KBM-7 (cell line): ENCODE measurements around the gene RCAN1.

Experiments used
- DNase-seq: peaks from one replicate; pipeline ENCODE4 v3.0.0-alpha.2; 2015
- in situ Hi-C: fragments of 300-500 bp; cut with MboI; formaldehyde crosslinking; loops from 2 replicates; pipeline ENCODE4 v1.14.3; 2020; ENCODE audit warnings: low sequenced_read_pairs, low pct_unique_long_range_greater_than_20kb, mixed read lengths

Gene RCAN1

DNA sequence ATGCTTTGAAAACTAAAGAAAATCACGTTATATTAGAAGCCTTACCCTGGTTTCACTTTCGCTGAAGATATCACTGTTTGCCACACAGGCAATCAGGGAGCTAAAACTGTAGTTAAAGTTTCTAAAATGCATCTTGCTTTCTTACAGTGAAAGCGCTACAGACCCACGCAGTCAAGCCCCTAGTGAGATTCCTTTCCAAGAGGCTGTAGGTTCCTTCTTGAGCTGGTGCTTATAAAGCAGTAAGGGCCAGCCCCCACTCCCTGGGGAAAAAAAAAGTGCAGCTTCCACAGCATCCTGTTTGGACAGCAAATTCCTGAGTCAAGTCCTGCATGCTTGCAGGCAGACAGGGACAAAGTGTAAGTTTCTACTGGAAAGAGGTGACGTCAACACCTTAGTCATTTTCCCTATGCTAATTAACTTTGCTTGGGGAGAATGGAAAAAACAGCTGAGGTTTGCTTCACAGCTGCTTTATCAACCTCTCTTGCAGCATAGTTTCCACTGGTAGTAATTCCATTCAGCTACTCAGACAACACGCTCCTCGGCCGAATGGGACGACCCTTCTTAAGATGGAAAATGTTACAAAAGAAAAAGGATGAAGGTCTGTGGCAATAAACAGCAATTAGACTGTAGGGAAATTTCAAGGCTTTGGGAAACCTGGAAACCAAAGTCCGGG lies 88.2 kb downstream of the RCAN1 start:
- in situ Hi-C loops = no loop called here

DNA sequence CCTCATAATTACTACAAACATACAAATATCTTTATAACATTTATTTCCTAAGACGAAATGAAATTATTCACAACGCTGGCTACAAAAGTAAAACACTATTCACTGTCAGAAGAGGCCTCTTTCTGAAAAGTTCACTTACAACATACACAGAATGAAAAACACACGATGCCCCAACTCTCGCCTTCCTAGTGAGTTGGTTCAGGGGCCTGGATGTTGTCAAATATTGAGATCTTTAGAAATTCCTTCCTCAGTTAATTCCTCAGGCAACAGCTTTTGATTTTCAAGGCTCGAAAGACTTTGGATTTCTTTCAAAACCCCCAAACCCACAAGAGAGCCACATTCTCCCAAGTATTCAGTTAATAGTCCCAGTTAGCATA lies 88.7 kb downstream of the RCAN1 start:
- no peak for DNase-seq

More for the DNA sequence above, 88.2 kb downstream of the RCAN1 start:
- no peak for DNase-seq

DNA sequence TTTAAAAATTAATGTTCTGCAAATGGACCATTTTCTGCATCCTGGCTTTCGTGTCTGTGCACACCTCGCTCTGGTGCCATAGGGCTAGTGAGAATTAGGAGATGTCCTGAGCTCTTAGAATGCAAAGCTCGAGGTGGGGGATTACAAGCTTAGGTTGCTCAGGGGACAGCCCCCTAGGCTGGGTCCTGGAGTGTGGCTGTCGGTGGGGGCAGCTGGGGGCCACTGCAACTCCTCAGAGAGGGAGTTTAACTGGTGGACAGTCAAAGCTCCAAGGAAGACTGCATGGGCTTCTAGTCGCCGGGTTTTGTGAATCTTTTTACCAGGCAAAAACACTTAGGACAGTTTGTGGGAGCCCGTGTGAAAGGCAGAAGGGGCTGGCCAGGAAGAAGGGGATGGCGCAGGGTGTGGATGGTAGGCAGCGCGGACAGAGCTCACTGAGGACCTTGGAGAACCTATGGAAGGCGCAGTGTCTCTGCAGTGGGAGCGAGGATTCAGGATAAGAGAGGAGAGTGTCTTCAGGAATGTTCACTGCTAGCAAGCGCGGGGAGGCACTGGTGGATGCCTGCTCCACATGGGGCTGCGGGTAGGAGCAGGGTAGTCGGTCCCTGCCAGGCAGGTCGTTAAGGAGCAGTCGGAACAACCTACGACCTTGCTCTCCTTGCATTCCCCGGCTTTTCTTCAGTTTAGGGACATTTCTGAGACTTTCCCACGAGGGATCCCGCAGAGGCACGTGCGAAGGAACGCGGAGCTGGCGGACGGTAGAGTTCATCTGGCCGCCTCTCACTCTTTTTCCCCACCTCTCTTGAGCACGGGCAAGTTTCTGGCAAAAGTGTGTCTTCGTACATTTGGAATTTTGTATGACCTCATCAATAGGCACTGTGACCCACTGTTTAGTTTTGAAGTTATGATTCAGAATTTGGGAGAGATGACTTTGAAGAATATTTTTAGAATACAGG lies 90.0 kb downstream of the RCAN1 start:
- no peak for DNase-seq
- in situ Hi-C loops = no loop called here

More for the DNA sequence above, 88.7 kb downstream of the RCAN1 start:
- in situ Hi-C loops = no loop called here

DNA sequence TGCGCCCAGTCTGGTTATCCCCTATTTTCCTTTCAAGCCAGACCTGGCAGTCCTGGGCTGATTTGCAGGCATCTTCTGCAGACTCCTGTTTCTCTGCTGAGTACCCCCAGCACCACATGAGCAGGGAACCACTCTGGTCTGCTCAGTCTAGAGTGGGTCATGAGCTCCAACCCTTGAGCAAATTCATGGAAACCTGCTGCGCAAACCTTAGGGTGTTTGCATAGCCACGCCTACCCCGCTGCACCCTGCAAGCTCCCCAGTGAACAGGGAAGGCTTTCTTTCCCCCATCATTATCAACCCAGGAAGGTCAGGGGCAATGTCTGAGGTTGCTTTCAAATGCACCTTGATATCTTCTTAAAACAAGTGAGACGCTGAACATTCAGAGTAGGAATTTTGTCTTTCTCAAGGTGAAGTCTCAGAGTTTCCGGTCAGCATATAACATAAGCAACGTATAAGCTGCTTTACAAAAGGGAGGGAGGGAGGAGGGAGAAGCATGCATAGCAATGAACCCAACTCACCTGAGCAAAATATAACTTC lies 91.8 kb downstream of the RCAN1 start:
- in situ Hi-C loops = no loop called here
- DNase-seq = no peak

DNA sequence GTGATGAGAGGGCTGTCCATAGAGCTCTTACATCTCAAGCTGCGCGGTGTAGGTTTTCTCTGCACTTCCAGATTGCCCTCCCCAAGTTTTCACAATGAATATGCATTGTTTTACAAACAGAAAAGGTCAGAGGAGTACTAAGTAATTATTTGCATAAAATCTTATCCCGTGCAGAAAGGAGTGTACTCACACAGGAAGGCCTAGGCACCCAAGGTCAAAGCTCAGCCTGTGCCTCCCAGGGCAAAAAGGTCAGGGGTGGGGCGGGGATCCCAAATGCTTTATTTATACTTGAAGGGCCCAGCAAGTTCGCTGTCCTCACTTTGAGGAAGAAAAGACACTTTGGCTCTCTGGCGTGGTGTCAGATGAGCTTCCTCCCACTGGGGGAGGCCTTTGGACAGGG lies 92.6 kb downstream of the RCAN1 start:
- DNase-seq = no peak
- in situ Hi-C loops = no loop called here

DNA sequence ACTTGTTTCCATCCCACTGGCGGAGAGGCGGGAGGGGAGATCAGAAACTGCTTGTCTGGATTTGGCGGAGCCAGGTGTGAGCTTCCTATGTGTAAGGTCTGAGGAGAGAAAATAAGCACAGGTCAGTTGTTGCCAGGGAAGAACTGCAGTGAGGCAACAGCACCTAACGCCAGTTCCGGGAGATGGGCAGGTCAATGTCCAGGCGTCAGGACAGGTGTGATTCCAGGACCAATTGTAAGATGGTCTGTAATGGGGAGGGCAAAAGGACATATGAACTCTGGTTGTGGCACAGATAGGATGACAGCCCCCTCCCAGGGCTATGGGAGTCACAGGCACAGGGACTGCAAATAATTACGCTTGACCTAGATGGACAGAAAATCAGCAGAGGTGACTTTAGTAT lies 93.4 kb downstream of the RCAN1 start:
- in situ Hi-C loops = no loop called here
- DNase-seq = no peak

DNA sequence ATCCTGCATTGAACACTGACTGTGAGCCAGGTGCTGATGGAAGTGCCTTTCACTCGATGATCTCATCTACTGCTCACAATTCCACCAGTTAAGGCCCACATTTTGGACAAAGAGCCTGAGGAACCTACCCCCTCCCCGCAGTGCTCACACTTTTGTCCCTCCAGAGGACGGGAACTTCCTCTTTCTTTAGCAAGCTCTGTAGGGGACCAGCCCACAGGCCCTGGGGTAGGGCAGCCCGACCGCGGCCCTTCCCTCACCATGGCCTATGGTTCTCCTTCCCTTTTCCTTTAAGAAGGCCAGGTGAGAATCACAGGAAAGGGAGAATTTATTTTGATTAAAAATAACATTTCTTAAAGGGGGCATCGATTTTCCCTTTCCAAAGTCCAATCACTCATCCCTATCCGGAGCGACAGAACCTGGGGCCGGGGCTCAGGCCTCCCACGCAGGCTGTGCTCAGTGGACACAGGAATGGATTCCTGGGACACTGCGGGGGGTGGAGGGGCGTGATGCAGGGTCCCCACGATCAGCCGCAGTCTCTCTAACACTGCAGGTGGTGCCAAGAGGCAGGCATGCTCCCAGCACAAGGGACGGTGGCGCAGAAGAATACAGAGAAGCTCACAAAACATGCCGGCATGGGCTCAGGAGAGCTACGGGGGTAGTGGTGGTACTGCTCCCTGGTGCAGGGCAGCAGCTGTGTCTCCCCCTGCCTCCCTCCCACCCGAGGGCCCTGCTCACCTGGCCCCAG lies 94.0 kb downstream of the RCAN1 start:
- DNase-seq = peak; percentile 82
- in situ Hi-C loops = no loop called here

DNA sequence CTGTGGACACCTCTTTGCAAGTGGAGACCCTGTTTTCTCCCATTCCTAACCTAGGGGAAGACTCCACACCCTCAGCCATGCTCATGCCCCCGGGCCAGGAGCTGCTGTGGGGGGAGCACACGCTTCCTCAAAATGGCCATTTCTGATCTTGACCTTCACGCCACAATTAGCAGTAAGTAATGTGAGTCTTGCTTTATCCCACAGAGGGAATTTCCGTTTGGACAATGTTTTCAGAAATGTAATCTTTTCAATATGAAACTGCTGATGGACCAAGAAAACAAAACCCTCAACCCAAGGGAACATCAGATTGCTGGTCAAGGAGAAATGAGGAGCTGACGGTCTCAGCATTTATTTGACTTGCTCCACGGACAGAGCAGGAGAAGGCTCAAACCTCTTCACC lies 94.6 kb downstream of the RCAN1 start:
- in situ Hi-C loops = no loop called here
- DNase-seq = no peak

DNA sequence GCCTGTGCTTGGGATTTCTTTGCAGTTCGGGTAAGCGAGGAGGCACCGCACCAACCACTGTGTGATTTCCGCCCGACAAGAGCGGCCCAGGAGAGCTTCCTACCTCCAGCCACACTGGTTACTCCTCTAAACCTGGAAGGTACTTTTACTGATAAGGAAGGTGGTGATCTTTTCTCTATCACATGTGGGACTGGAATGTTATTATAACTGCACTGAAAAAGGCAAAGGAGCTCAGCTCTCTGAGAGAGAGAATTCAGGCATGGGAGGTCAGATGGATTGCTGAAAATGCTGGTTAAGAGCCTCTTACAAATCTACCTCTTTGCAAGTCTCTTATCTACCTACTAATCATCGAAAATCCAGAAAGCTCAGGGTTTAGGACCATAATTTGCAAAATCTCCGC lies 95.2 kb downstream of the RCAN1 start:
- in situ Hi-C loops = no loop called here
- DNase-seq = no peak

DNA sequence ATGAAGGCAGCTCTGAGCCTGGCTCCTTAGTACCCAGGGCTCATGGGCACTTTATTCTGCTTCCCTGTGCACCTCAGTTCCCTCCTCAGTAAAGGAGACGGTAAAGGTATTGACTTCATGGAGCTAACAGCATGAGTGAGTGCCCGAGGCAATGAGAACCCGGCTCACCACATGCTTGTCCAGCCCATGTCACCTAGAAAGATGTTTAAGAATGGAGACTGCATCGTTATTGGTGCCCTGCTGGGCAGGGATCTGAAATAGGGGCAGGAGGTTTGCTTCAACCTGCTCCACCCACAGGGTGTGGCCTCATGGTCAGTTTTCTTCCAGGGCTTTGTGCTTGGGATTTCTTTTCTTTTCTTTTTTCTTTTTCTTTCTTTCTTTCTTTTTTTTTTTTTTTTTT lies 95.9 kb downstream of the RCAN1 start:
- in situ Hi-C loops = no loop called here
- no peak for DNase-seq

DNA sequence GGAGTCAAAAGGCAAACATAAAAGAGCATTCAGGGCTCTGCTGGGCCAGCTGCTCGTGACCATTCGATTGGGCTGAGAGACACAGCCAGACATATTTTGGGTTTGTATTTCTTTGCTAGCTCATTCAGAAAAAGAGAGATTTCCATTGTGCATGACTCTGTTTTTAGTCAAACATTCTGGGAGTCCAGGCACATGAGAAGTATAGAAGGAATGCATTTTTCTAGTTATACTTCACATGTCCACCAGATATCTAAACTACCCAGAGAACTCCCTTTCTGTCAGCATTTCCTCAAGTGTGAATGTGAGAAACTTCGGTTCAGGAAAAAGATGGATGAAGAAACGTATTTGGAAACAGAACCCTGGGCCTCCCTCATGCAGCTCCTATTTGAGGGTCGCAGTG lies 96.6 kb downstream of the RCAN1 start:
- in situ Hi-C loops = no loop called here
- DNase-seq = no peak

DNA sequence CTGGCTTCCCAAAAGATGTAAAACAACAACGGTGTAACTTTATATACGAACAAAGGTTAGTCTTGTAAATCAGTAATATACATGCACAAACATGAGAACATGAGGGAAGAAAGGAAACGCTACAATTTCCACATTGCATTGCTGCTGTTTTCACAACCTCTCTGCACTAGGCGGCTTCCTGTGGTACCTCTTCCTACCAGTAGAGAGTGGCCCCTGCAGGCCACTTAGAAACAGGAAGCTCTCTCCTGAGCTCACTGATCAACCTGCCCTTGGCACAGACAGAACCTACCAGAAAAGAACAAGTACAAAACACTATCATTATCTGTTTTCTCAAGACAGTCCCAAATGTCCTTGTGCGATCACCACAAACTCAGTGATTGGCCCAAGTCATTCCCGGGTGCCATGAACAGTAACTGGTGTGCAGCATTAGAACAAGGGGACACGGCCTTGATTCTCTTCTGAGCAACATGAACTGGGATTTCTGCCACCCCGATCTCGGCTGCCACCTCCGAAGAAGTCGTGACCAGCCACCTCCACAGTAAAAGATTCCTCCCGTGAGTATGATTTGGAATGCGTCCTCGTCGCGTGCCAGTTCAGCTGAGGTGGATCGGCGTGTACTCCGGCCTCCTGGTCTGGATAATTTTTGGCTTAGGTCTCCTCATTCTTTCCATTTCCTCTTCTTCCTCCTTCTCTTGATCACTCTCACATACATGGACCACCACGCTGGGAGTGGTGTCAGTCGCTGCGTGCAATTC lies 97.2 kb downstream of the RCAN1 start:
- in situ Hi-C loops = no loop called here
- DNase-seq = peak; percentile 69

DNA sequence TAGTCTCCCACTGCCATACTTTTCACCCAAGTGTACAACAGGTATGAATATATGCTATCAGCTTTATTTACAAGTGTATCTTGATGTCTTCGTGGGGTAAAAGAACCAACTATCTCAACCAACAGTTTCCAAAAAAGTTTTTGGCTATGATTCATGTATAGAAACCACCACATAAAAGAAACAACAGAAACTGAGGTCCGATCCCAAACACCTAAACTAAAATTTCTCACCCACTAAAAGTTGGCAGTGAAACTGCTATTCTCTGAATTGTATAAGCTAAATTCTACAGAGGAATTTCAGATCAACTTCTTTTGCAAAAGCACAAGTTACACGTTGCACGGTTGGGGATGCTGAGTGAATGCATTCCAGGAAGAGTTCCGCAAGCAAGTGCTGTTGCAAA lies 97.9 kb downstream of the RCAN1 start:
- no peak for DNase-seq
- in situ Hi-C loops = no loop called here

DNA sequence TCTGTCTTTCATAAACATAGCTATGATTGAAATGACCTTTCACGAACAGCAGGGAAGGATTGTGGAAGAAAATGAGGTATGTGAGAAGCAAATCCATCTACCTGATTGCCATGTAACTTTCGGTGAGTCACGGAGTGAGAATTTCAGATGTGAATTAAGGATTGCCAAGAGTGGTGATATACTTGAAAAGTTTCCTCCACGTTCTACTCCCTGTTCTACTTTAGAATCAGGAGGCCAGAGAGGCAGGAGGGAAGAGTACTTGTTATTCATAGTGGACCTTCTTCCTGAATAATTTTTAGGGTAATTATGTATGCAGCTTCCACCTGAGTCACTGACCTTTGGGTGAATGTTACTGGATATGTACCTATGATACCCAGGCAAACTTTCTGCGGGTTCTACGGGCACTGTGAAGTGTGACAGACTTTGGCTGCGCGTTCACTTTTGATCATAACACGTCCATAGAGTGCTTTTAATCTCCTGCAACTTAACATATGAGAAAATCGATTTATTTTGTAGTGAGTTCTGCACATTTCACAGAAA lies 100.3 kb downstream of the RCAN1 start:
- DNase-seq = no peak
- in situ Hi-C loops = no loop called here

DNA sequence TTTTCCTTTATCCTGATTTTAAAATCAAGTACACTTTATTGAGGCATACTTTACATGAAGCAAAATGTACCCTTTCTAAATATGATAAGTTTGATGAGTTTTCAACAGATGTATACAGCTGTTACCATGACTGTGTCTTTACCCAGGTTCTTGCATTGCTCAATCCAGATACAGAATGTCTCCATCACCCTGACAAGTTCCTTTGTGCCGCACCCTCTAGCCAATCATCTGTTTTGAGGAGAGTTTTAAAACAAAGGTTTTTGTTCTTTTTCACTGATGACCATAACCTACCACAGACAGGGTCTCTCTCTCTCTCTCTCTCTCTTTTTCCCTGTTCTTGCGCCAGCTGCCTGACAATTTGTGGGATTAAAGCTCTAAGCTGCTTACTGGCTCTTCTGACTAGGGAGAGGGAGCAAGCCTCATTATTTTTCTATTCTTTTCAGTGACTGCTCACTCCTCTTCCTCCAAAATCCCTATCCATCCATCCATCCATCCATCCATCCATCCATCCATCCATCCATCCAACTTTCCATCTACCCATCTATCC lies 101.7 kb downstream of the RCAN1 start:
- DNase-seq = no peak
- in situ Hi-C loops = no loop called here

DNA sequence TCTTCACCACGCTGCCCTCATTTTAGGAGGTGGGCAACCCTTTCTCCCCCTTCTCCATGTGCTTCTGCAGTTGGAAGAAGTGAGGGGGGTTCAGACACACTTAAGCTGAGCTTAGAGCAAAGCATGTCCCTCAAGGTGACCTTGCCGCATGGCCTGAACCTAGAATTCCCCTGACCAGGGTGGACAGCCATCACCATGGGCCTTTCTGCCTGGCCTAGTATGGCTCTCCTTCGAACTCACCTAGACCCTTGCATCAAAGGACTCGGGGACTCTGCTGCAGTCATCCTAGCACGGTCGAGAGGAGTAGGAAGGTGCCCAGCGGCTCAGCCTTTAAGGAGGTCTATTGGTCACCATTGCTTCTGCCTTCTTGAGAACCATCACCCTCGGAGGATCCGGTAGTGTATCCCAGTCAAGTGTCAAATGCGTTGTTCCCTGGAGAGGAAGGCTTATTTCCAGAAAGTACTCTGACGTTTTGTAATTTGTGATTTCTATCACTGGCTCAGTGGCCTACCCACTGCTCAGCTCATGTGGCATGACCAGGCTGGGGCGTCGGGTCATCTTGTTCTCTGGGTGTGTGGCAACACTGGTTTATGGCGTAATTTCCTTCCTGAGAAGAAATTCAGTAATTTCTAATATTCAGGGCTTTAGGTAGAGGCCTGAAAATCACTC lies 103.0 kb downstream of the RCAN1 start, which contains the start of gene KCNE1:
Gene KCNE1, minus strand, starts transcription at position 424 of the 669 bp plus-strand sequence. CDS start 62,576 bp downstream, outside the sequence.
- in situ Hi-C loops = no loop called here
- no peak for DNase-seq

DNA sequence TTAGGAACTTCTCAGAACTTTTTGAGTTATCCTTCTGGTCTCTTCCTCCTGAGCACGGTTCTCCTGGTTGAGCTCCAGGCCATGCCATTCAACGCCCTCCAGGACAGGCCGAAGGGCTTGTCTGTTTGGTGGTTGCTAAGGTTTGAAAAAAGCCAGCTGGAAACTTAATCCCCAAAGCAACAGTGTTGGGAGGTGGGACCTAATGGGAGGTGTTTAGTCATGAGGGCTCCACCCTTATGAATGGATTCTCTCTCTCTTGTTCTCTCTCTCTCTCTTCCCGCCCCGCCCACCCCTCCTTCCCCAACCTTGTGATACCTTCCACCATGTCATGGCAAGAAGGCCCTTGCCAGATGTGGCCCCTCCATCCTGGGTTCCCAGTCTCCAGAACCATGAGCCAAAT lies 103.7 kb downstream of the RCAN1 start:
- no peak for DNase-seq
- in situ Hi-C loops = no loop called here
